H1 (cell line): ENCODE data around the gene COL5A1. TPM values are rescaled to one million over a fixed set of nuclear protein-coding genes. Genes with fewer than 3 reads are reported as not detected.

Experiments
- CTCF ChIA-PET: fragments of 300-600 bp; sonication (Branson Sonifier 250); formaldehyde crosslinking; loops from one replicate; lab custom pipeline; 2021; ENCODE audit not compliant: partially characterized antibody; lab: Charles Lee
- POLR2A ChIA-PET: fragments of 300-600 bp; sonication (Branson Sonifier 250); formaldehyde crosslinking; loops from one replicate; lab custom pipeline; 2021; ENCODE audit warnings: inconsistent platforms; ENCODE audit not compliant: partially characterized antibody; lab: Charles Lee
- DNase-seq, 2 experiments: peaks; one replicate each; pipeline versions ENCODE4 v3.0.0 to v3.0.0-alpha.2; 2010 to 2022; ENCODE audit warnings: low spot score in 2 of 2, low read depth in 1 of 2, mixed read lengths in 1 of 2
- FAIRE-seq: peaks from 2 replicates; lab custom pipeline; 2011; peaks lifted over from hg19 to GRCh38; lab: Jason Lieb, UNC
- H2AFZ ChIP-seq: 2 replicates; pipeline ENCODE4 v1.8.1; 2012; ENCODE audit warnings: low read length, inconsistent platforms
- H2AK5ac ChIP-seq: 2 replicates; pipeline ENCODE4 v1.6.1; 2013; ENCODE audit warnings: low read depth, low read length
- H2BK120ac ChIP-seq: replicated peaks from 2 replicates; pipeline ENCODE3; 2013; ENCODE audit warnings: low read depth, low read length, inconsistent platforms
- H2BK12ac ChIP-seq: 2 replicates; pipeline ENCODE4 v1.6.1; 2013; ENCODE audit warnings: low read depth, low read length
- H2BK15ac ChIP-seq: 2 replicates; pipeline ENCODE4 v1.6.1; 2013; ENCODE audit warnings: low read length
- H2BK20ac ChIP-seq: 2 replicates; pipeline ENCODE4 v1.6.1; 2013; ENCODE audit warnings: low read length
- H2BK5ac ChIP-seq: 2 replicates; pipeline ENCODE4 v1.6.1; 2013; ENCODE audit warnings: low read depth, low read length
- H3K14ac ChIP-seq: 2 replicates; pipeline ENCODE4 v1.6.1; 2013; ENCODE audit warnings: inconsistent platforms; ENCODE audit not compliant: insufficient read length
- H3K18ac ChIP-seq: 2 replicates; pipeline ENCODE4 v1.6.1; 2013; ENCODE audit warnings: low read length; ENCODE audit errors: extremely low read depth
- H3K23ac ChIP-seq: 2 replicates; pipeline ENCODE4 v1.6.1; 2013; ENCODE audit warnings: inconsistent platforms; ENCODE audit not compliant: insufficient read length
- H3K23me2 ChIP-seq: 2 replicates; pipeline ENCODE4 v1.6.1; 2013; ENCODE audit warnings: low read depth, low read length
- H3K27ac ChIP-seq: 2 replicates; pipeline ENCODE4 v1.6.1; 2011; ENCODE audit warnings: low read depth, low read length, inconsistent platforms
- H3K27me3 ChIP-seq, 4 experiments: replicated peaks in 1 of 4; 1 replicate in 1 of 4; 2 replicates in 3 of 4; pipeline versions ENCODE4 v1.6.1 to v1.8.1; 2011 to 2013; ENCODE audit warnings: low read length in 3 of 4, mild to moderate bottlenecking in 3 of 4, inconsistent platforms in 2 of 4, mixed read lengths in 2 of 4, moderate library complexity in 1 of 4; ENCODE audit not compliant: control insufficient read depth in 3 of 4, insufficient read depth in 3 of 4; ENCODE audit errors: extremely low read depth in 1 of 4
- H3K36me3 ChIP-seq, 4 experiments: 2 replicates each; pipeline versions ENCODE4 v1.6.1 to v1.8.1; 2011 to 2013; ENCODE audit warnings: mild to moderate bottlenecking in 4 of 4, low read length in 3 of 4, moderate library complexity in 2 of 4, control low read depth in 1 of 4, inconsistent platforms in 1 of 4; ENCODE audit not compliant: insufficient read depth in 4 of 4, control insufficient read depth in 2 of 4
- H3K4ac ChIP-seq: replicated peaks from 2 replicates; pipeline ENCODE3; 2013; ENCODE audit warnings: low read length, low read depth, mixed read lengths, inconsistent platforms; ENCODE audit not compliant: insufficient read length
- H3K4me1 ChIP-seq, 4 experiments: replicated peaks in 1 of 4; 1 replicate in 1 of 4; 2 replicates in 3 of 4; pipeline versions ENCODE4 v1.6.1 to v1.8.1; 2011 to 2013; ENCODE audit warnings: low read length in 3 of 4, inconsistent platforms in 2 of 4, mixed read lengths in 1 of 4; ENCODE audit not compliant: insufficient read depth in 4 of 4, control insufficient read depth in 3 of 4
- H3K4me2 ChIP-seq, 2 experiments: 2 replicates each; pipeline versions ENCODE4 v1.6.1 to v1.8.1; 2011 to 2013; ENCODE audit warnings: low read depth in 2 of 2, low read length in 2 of 2, control low read depth in 1 of 2, inconsistent platforms in 1 of 2, mild to moderate bottlenecking in 1 of 2; ENCODE audit not compliant: insufficient read depth in 1 of 2
- H3K4me3 ChIP-seq, 4 experiments: fragments of 200-600, 300-600 bp in 1 of 4; sonication (generic), shearing (Covaris generic), sonication (Bioruptor Twin) in 1 of 4; 2 replicates each; pipeline versions ENCODE4 v1.5.1 to v1.8.1; 2011 to 2016; ENCODE audit warnings: low read length in 4 of 4, low read depth in 3 of 4, control low read depth in 2 of 4, inconsistent platforms in 2 of 4, mild to moderate bottlenecking in 2 of 4, mixed read lengths in 1 of 4, moderate library complexity in 1 of 4; ENCODE audit not compliant: insufficient read depth in 2 of 4; ENCODE audit errors: extremely low read depth in 1 of 4
- H3K56ac ChIP-seq: replicated peaks from 2 replicates; pipeline ENCODE3; 2013; ENCODE audit warnings: low read depth, mild to moderate bottlenecking, mixed read lengths, low read length, inconsistent platforms; ENCODE audit not compliant: insufficient read length
- H3K79me1 ChIP-seq: 2 replicates; pipeline ENCODE4 v1.6.1; 2013; ENCODE audit warnings: low read depth, low read length, control low read depth
- H3K79me2 ChIP-seq, 2 experiments: 2 replicates each; pipeline versions ENCODE4 v1.6.1 to v1.8.1; 2012 to 2013; ENCODE audit warnings: low read length in 2 of 2, mild to moderate bottlenecking in 2 of 2, inconsistent platforms in 1 of 2; ENCODE audit not compliant: insufficient read depth in 2 of 2, control insufficient read depth in 1 of 2
- H3K9ac ChIP-seq, 4 experiments: replicated peaks in 1 of 4; 1 replicate in 1 of 4; 2 replicates in 3 of 4; pipeline versions ENCODE4 v1.6.1 to v1.8.1; 2011 to 2013; ENCODE audit warnings: low read depth in 3 of 4, low read length in 3 of 4, control low read depth in 2 of 4, mild to moderate bottlenecking in 2 of 4, moderate library complexity in 2 of 4, inconsistent platforms in 1 of 4; ENCODE audit errors: extremely low read depth in 1 of 4
- H3K9me3 ChIP-seq, 2 experiments: 2 replicates each; pipeline versions ENCODE4 v1.6.1 to v1.8.1; 2012 to 2013; ENCODE audit warnings: mild to moderate bottlenecking in 2 of 2, moderate library complexity in 2 of 2, control low read depth in 1 of 2, inconsistent platforms in 1 of 2, low read depth in 1 of 2, low read length in 1 of 2, mixed read lengths in 1 of 2; ENCODE audit not compliant: insufficient read depth in 2 of 2
- H4K20me1 ChIP-seq, 2 experiments: replicated peaks in 1 of 2; 2 replicates each; pipeline versions ENCODE3 to v1.8.1; 2011 to 2013; ENCODE audit warnings: inconsistent platforms in 2 of 2, low read length in 2 of 2, mild to moderate bottlenecking in 1 of 2; ENCODE audit not compliant: insufficient read depth in 2 of 2, control insufficient read depth in 1 of 2
- H4K5ac ChIP-seq: 2 replicates; pipeline ENCODE4 v1.6.1; 2013; ENCODE audit warnings: low read length, low read depth, mixed read lengths, inconsistent platforms; ENCODE audit not compliant: insufficient read length
- H4K8ac ChIP-seq: 2 replicates; pipeline ENCODE4 v1.8.0; 2013; ENCODE audit warnings: mild to moderate bottlenecking, moderate library complexity, low read length, inconsistent platforms; ENCODE audit not compliant: insufficient read depth; ENCODE audit errors: extremely low read depth
- H4K91ac ChIP-seq: replicated peaks from 2 replicates; pipeline ENCODE3; 2013; ENCODE audit warnings: low read length, mixed read lengths, inconsistent platforms; ENCODE audit not compliant: insufficient read length
- CHD1 ChIP-seq: IDR thresholded peaks from 2 replicates; pipeline ENCODE4 v1.6.1; 2012; ENCODE audit warnings: low read depth, low read length, improper control_type of control experiment
- WGBS, 2 experiments: shearing (Covaris generic) in 1 of 2; methylation state at CpG; one replicate each; pipeline versions ENCODE4 v1.1.6 to v1.1.7; 2013 to 2015; ENCODE audit warnings: low lambda C conversion rate in 2 of 2, mixed read lengths in 2 of 2, inconsistent platforms in 1 of 2, low coverage in 1 of 2, missing lambda C conversion rate in 1 of 2; ENCODE audit not compliant: insufficient replicate concordance in 2 of 2, insufficient coverage in 1 of 2, insufficient read length in 1 of 2; ENCODE audit errors: extremely low coverage in 1 of 2, missing lambda C conversion rate in 1 of 2; 5-methylcytosine and 5-hydroxymethylcytosine counted together
- polyA plus RNA-seq, 7 experiments: library from polyadenylated mRNA; depleted of rRNA in 3 of 7; stranded (reverse) in 5 of 7; unstranded in 2 of 7; fragments of >200 nt in 5 of 7; fragments of 200-250 nt in 2 of 7; gene quantifications; 1 replicate in 5 of 7; 2 replicates in 1 of 7; 4 replicates in 1 of 7; pipeline versions ENCODE4 v1.2.1 to v1.2.3, GENCODE V29; 2011 to 2013; ENCODE audit warnings: missing spikeins in 2 of 7, mixed read lengths in 2 of 7
- total RNA-seq: library from RNA; stranded (reverse); fragmentation: NEBNext Ultra II Directional; extraction: Animal tissue kit (Norgen Biotek cat#: 25700); gene quantifications from 2 replicates; pipeline ENCODE4 v1.2.1, GENCODE V29; 2021

Gene COL5A1
- total and polyA plus RNA-seq, 2 of the 8 experiments (the other 6 are each of a cell fraction or from before 2014, with no cell fraction given) = 3.8 to 12.0 TPM

DNA sequence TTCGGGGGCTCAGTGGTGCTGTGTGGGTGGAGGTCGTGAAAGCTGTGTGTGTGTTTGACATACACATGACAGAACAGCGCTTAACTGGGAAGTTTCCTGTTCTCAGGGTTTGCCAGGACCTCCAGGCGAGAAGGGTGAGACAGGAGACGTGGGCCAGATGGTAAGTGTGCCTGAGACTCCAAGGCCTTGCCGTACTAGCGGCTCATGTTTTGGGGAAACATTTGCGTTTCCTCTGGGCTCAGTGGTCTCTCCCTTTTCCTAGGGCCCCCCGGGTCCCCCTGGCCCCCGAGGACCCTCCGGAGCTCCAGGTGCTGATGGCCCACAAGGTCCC lies 170.7 kb downstream of the COL5A1 start:
- Histone ChIP-seq H3K79me1 (no peaks in the 10 kb centered on the region), H2BK12ac (peak overlapping the region; percentile 89), H3K36me3 (no peaks in the 10 kb centered on the region; a peak in 1 of 8 replicates), H3K9me3 (no peaks in the 10 kb centered on the region), H3K23me2 (no peaks in the 10 kb centered on the region), H2BK120ac (peak overlapping the region; percentile 30), H3K18ac (peak overlapping the region; percentile 85; the same call in 1 of the 2 replicates), H4K20me1 (peaks cover 0 to 2% of the 10 kb centered on the region in 2 experiments), H3K79me2 (no peaks in the 10 kb centered on the region), H3K4me1 (peaks cover 9 to 23% (median 14%) of the 10 kb centered on the region in 4 experiments; a peak in 6 of 7 replicates), H3K4me2 (no peak overlapping the region), H3K27me3 (no peaks in the 10 kb centered on the region), H3K56ac (no peak overlapping the region), H4K91ac (peak overlapping the region; percentile 76), H4K8ac (no peak overlapping the region; the same call in 1 of the 2 replicates), H2BK20ac (peak overlapping the region; percentile 98), H3K27ac (peak overlapping the region; percentile 68; the same call in 1 of the 2 replicates), H2BK15ac (no peak overlapping the region), H2BK5ac (peak overlapping the region; percentile 90; the same call in 1 of the 2 replicates), H3K4me3 (no peak overlapping the region), H2AK5ac (no peak overlapping the region; the same call in 1 of the 2 replicates), H3K14ac (no peak overlapping the region), H3K23ac (no peak overlapping the region), H3K9ac (0 out of 7 replicates have a peak overlapping the region, but pooled peaks of 1 of the 4 experiments have one; percentile 25), H3K4ac (peak overlapping the region; percentile 27), H4K5ac (peak overlapping the region; percentile 24), H2AFZ (no peak overlapping the region)
- no peak for TF ChIP-seq CHD1
- no peak for DNase-seq
- 64% methylated on average over 9 of the region's 11 CpGs; no CpG with 5 or more reads in 1 of the 2 experiments for WGBS, 2 experiments
- POLR2A ChIA-PET = interaction anchor here (1.2 kb wide), 1 partner anchor 10 kb away, joined by 3 read pairs; no protein-coding TSS in a partner anchor
- CTCF ChIA-PET = interaction anchor here (1.0 to 2.0 kb wide), 6 partner anchors 9 to 33 kb away, joined by 3 to 7 read pairs (median 6); no protein-coding TSS in a partner anchor
- no peak for FAIRE-seq
